Left lung (tissue), 10 donors: ENCODE measurements around the gene C21orf91. TPM values are rescaled to one million over a fixed set of nuclear protein-coding genes. Genes with fewer than 3 reads are reported as not detected.

Experiments used
- ATAC-seq: fragments of 200-7000 bp; cut with Tn5 transposase; one replicate; pipeline ENCODE4 v1.9.1; 2020; ENCODE audit warnings: moderate library complexity
- DNase-seq, 4 donors: peaks; one replicate each; pipeline ENCODE4 v3.0.0-alpha.2; 2013 to 2020
- H3K27ac ChIP-seq, 2 donors: fragments of 200-600 bp; sonication (generic) in 1 of 2; one replicate each; pipeline versions ENCODE4 v1.5.0 to v1.8.0; 2020 to 2021
- H3K27me3 ChIP-seq, 2 donors: fragments of 200-600 bp; sonication (generic) in 1 of 2; one replicate each; pipeline versions ENCODE4 v1.5.0 to v1.8.0; 2020 to 2021
- H3K36me3 ChIP-seq, 2 donors: fragments of 200-600 bp; sonication (generic) in 1 of 2; one replicate each; pipeline versions ENCODE4 v1.5.0 to v1.8.0; 2020 to 2021
- H3K4me1 ChIP-seq, 2 donors: fragments of 200-600 bp; one replicate each; pipeline ENCODE4 v1.8.0; 2021
- H3K4me3 ChIP-seq, 2 donors: fragments of 200-600 bp; sonication (generic) in 1 of 2; one replicate each; pipeline versions ENCODE4 v1.5.0 to v1.8.0; 2020 to 2021; ENCODE audit warnings: mild to moderate bottlenecking in 1 of 2
- H3K9me3 ChIP-seq, 2 donors: fragments of 200-600 bp; sonication (generic) in 1 of 2; one replicate each; pipeline versions ENCODE4 v1.5.0 to v1.8.0; 2020 to 2021
- CTCF ChIP-seq, 2 donors: fragments of 200-600 bp; sonication (generic) in 1 of 2; IDR thresholded peaks; one replicate each; pipeline versions ENCODE4 v1.5.0 to v1.8.0; 2021; ENCODE audit warnings: antibody characterized with exemption in 2 of 2
- intact Hi-C, 2 donors: fragments of 100-400 bp; cut with DNase I; formaldehyde crosslinking; loops; one replicate each; pipeline versions ENCODE4 v1.11.2 to v1.14.2; 2022
- polyA plus RNA-seq, 6 donors: library from polyadenylated mRNA; unstranded; fragments of 120-200 nt; gene quantifications; one replicate each; pipeline ENCODE4 v1.2.1, GENCODE V29; 2013; ENCODE audit not compliant: insufficient read length in 6 of 6
- total RNA-seq, 2 donors: library from RNA; stranded (reverse); fragmentation: NEBNext Ultra II Directional; extraction: Animal tissue kit (Norgen Biotek cat#: 25700); gene quantifications; one replicate each; pipeline ENCODE4 v1.2.1, GENCODE V29; 2021
- donor health status: DM: no; HTN: yes; CAD: no.
- donor health status: DM: no; HTN: no; CAD: no.

The C21orf91 gene
- total and polyA plus RNA-seq, 8 donors = 10.8 to 24.1 (median 20.5) TPM

GRCh38 chr21:17818186-17819113 lies 706 bp downstream of the C21orf91 start:
- Histone ChIP-seq H3K27me3 (no peaks in the 10 kb centered on the region), H3K27ac (peak overlapping the region; percentile 91 to 94), H3K4me1 (peaks cover 5 to 26% of the 10 kb centered on the region in 2 donors), H3K9me3 (no peaks in the 10 kb centered on the region), H3K4me3 (peak overlapping the region; percentile 89 to 92), H3K36me3 (peaks cover 0 to 6% of the 10 kb centered on the region in 2 donors)
- peak; percentile 26 to 89 (median 48) for DNase-seq
- intact Hi-C loops = no loop called here
- peak; percentile 38 for ATAC-seq
- no peak for TF ChIP-seq CTCF (IDR thresholded peaks at IDR 0.05)

- Histone ChIP-seq H3K9me3 (peaks cover 0 to 7% of the 10 kb centered on the region in 2 donors), H3K36me3 (peaks cover 4 to 52% of the 10 kb centered on the region in 2 donors), H3K4me3 (no peak overlapping the region), H3K4me1 (peaks cover 5 to 22% of the 10 kb centered on the region in 2 donors), H3K27me3 (no peaks in the 10 kb centered on the region), H3K27ac (no peak overlapping the region)
- intact Hi-C loops = no loop called here
- DNase-seq (no peak), ATAC-seq (no peak)
- TF ChIP-seq CTCF (IDR thresholded peaks at IDR 0.05) = no peak
Observed at GRCh38 chr21:17813353-17813752, 5.8 kb downstream of the C21orf91 start.

- Histone ChIP-seq H3K4me1 (peaks cover 0 to 5% of the 10 kb centered on the region in 2 donors), H3K27ac (no peak overlapping the region), H3K9me3 (peaks cover 0 to 17% of the 10 kb centered on the region in 2 donors), H3K36me3 (peaks cover 4 to 44% of the 10 kb centered on the region in 2 donors), H3K4me3 (no peak overlapping the region), H3K27me3 (no peaks in the 10 kb centered on the region)
- no peak for TF ChIP-seq CTCF (IDR thresholded peaks at IDR 0.05)
- DNase-seq = no peak
- ATAC-seq = no peak
- intact Hi-C loops = no loop called here
Observed at GRCh38 chr21:17805966-17806365, 13.2 kb downstream of the C21orf91 start.

- intact Hi-C loops = no loop called here
- no peak overlapping the region for H3K4me3 ChIP-seq
- H3K9me3 ChIP-seq = peaks cover 0 to 12% of the 10 kb centered on the region in 2 donors
- peaks cover 0 to 21% of the 10 kb centered on the region in 2 donors for H3K36me3 ChIP-seq
- H3K27ac ChIP-seq = no peak overlapping the region
- no peaks in the 10 kb centered on the region for H3K27me3 ChIP-seq
- DNase-seq = no peak
- no peak for TF ChIP-seq CTCF (IDR thresholded peaks at IDR 0.05)
- peaks cover 0 to 16% of the 10 kb centered on the region in 2 donors for H3K4me1 ChIP-seq
- ATAC-seq = no peak
Observed at GRCh38 chr21:17803536-17803935, 15.6 kb downstream of the C21orf91 start.

GRCh38 chr21:17802572-17802971 lies 16.6 kb downstream of the C21orf91 start:
- no peak overlapping the region for H3K4me3 ChIP-seq
- H3K9me3 ChIP-seq = peaks cover 0 to 3% of the 10 kb centered on the region in 2 donors
- ATAC-seq (no peak), DNase-seq (no peak)
- H3K36me3 ChIP-seq = peaks cover 0 to 11% of the 10 kb centered on the region in 2 donors
- TF ChIP-seq CTCF (IDR thresholded peaks at IDR 0.05) = no peak
- no peaks in the 10 kb centered on the region for H3K27me3 ChIP-seq
- intact Hi-C loops = no loop called here
- H3K4me1 ChIP-seq = peaks cover 0 to 25% of the 10 kb centered on the region in 2 donors
- H3K27ac ChIP-seq = no peak overlapping the region
